ENCODE results near the gene CYP2J2. TPM values are rescaled to one million over a fixed set of nuclear protein-coding genes. Genes with fewer than 3 reads are reported as not detected.

The CYP2J2 gene
- total RNA-seq, 1 donor from 2014 or later = 20.4 TPM

DNA sequence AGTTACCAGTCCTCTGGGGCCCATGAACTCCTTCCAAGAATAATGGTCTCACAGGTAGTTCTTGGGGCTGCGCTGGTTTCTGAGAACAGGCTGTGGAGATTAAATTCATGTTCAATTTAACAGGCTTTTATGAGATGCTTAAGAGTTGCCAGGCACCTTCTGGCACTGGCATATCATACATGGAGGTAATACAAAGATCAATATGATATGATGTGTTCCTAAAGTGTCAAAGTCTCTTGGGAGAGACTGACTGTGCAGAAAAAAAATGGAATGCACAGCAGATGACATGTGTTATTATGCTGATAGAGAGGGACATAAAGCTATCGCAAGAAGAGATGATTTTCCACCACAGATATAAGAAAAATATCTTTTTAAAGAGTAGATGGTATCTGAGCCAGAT lies 6.8 kb downstream of the CYP2J2 start:
- no peak for DNase-seq (ENCODE audit: low spot score)

DNA sequence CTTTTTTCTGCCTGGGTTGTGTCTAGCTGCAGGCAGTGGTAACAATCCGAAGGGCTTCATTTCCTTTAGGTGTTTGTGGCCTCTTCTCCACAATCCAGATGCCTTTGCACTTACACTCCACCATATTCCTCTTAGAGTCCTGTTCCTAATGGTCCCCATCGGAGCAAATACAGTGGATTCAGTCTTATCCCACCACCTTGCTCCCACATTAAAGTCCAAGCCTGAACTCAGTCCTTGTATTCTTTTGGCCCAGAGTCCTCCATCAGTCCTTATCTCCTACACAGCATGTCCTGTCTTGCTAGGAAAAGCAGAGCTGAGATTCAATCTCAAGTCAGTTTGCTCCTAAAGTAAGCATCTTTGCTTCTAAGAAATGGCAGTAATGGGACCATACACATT lies 8.8 kb downstream of the CYP2J2 start:
- DNase-seq (ENCODE audit: low spot score) = no peak

DNA sequence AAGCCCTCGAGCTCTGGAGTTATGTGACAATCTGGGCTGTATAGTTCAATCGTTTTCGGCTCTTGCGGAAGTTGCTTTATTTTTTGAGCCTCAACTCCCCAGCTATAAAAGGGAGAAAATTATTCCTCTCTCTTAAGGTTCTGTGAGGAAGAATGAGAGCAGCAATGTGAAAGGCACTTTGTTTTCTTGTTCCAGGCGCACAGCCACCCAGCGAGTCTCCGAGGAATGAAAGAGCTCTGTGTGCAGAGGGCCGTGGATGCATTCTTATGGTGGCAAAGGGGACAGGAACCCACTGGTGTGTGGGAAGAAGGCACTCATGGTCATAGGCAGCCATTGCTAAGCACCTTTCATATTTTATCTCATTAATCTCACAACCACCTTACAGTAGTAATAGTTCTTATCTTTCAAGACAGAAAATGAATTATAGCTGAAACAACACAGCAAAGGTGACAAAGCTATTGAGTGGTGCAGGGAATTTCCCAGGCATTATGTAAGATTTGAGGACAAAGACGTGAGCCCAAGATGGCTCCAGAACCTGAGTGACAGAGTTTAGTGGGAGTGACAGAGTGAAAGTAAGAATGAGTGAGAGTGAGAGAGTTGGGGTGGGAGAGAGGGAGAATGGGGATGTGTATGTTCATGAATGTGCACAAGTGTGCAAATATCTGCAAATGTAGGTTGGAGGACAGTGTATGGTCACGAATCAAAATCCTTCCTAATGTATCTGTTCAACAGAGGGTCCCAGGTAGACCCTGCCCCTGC lies 9.4 kb downstream of the CYP2J2 start:
- DNase-seq (ENCODE audit: low spot score) = no peak

DNA sequence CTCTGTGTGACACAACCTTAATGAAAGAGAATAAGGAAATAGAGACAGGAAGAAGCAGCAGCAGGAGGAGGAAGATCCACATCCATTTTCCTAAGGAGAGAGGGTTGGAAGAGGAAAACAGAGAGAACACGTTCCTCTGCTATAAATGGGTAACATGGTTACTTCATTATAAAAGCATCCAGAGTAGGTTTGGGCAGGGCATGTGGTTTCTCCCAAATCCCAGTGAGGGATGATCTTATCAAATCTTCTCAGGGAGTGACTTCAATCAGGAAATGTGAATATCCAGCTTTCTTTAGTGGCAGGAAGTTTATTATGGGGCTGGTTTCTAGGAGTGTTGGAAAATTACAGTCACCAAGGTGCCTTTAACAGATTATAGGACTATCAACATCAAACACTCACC lies 11.1 kb downstream of the CYP2J2 start:
- no peak for DNase-seq (ENCODE audit: low spot score)

DNA sequence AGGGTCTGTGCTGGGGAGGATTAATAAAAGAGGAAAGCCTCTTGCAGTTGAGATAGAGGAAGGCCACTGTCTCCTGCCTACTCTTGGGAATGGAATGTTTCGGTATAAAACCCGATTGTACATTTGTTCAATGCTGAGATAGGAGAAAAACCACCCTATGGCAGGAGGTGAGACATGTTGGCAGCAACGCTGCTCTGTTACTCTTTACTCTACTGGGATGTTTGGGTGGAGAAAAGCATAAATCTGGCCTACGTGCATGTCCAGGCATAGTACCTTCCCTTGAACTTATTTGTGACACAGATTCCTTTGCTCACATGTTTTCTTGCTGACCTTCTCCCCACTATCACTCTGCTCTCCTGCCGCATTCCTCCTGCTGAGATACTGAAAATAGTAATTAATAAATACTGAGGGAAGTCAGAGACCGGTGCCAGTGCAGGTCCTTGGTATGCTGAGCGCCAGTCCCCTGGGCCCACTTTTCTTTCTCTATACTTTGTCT lies 11.7 kb downstream of the CYP2J2 start:
- peak; percentile 58 for DNase-seq (ENCODE audit: low spot score)

DNA sequence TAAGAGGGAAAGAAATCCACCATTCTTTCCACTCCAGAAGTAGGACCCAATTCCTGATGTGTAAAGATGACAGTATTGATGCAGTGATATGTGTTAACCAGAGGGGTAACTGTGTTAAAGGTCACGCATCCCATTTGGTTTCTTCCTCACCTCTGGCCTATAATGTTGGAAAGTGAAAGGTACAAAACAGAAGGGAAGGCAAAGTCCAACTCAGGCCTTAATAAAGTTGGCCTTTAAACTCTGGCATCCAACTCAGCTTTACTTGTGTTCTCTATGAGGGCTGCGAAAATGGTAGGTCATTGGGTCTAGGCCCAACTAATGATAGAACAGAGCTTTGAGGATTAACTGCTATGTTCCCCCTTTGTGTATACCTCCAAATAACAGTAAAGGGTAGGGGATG lies 17.9 kb downstream of the CYP2J2 start:
- no peak for DNase-seq (ENCODE audit: low spot score)

DNA sequence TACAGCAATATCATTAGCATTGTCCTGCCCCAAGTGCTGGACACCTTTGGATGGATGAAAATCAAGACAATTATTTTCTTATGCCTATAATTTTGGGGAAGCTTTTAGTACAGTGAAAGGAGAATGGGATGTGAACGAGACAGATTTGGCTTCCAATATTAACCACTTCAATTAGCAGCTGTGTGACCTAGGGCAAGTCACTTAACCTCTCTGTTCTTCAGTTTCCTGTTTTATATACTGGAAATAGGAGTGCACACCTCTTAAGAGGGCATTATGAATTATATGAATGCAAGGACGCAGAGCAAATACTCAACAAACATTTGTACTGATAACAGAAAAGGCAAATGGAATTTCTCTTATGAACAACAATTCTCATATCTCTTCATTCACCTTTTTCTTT lies 18.5 kb downstream of the CYP2J2 start:
- DNase-seq (ENCODE audit: low spot score) = no peak

DNA sequence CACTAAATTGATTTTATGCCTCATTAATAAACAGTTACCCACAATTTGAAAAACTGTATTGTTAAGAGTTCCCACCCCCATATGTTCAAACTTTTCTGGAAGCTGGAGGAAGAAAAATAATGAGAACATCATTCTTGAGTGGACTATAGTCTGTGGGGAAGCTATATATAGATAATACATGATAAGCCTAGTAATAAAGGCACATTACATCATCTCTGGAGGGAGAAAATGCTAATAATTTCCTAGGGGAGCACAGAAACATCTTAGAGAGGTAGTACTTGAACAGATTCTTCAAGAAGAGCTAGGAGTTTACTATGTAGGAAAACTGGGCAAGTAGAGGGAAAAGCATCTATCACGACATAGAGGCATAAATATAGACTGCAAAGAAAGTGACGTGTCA lies 19.6 kb downstream of the CYP2J2 start:
- no peak for DNase-seq (ENCODE audit: low spot score)

DNA sequence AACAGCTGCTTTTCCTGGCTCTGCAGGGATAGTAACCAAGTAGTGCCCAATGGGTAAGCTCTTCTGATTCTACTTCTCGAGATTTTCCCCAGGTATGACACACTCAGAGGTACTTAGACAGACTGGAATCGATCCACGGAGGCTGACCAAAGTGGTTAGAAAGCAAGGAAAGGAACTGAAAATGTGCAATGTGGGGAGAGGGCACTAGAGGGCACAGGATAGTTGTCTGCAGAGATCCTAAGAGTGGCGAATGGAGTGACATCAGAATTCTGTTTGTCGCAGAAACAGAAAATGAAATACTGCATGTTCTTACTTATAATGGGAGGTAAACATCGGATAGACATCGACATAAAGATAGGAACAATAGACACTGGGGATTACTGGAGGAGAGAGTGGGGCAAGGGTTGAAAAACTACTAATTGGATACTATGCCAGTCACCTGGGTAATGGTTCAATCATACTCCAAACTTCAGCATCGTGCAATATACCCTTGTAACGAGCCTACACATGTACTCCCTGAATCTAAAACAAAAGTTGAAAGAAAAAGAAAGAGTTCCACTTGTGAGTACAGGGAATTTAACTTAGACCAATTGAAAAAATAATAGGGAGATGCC lies 23.3 kb downstream of the CYP2J2 start:
- no peak for DNase-seq (ENCODE audit: low spot score)

DNA sequence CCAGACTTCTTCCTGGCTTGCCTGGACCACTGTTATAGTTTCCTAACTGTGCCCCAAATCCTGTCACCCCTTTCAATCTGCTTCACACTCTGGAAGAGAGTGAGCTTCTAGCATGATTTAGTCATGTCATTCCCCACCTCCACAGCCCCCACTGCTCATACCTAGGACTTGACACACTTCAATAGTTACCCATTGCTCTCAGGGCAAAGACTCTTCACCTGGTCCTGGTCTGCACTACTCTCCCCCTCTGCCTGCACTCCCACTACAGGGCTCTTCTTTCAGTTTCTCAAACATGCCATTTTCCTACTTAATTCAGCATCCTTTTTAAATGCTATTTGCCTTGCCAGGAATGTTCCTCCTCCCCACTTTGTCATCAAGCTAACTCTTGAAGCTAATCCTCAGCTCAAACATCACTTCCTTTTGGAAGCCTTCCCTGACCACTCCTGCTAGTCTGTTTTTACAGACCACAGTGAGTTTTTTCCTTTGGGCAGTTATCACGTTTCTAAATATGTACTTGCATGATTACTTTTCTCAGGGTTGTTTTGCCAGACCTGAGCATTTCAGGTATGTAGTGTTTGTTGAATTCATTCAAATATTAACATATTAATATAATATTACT lies 24.7 kb downstream of the CYP2J2 start:
- DNase-seq (ENCODE audit: low spot score) = no peak

DNA sequence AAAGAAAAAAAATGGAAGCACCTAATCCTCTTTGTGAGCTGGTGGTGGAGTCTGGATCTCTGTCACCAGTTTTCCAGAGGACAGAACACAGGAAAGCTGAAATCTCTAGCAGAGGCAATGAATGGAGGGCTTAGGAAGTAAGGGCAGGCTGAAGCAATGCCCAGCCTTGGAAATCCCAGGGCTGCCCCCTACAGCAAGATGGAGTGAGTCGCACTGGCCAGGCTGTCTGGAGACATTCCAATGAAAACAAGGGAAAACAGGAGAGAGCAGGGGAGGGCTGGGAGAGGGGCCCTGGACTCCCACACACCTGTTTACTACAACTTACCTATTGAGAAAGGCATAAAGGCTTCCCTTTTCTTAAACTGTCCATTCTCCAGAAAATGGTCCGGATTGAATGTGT lies 25.9 kb downstream of the CYP2J2 start:
- no peak for DNase-seq (ENCODE audit: low spot score)

DNA sequence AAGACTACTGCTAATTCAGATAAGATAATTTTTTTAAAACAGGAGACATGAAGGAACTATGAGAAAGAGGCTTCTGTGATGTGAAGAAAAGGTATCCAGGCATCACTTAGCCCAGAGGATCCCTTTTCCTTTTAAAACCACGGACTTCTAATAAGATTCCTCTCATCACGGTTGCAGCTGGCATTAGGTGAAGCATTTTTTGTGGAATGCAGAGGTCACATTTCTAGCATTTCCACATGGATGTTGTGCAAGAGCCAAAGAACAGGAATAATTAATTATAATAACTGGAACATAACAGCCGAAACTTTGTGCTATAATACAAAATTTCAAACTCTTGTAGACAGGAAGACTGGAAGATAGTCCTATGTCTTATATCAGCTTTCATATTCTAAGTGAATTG lies 27.6 kb downstream of the CYP2J2 start:
- no peak for DNase-seq (ENCODE audit: low spot score)

DNA sequence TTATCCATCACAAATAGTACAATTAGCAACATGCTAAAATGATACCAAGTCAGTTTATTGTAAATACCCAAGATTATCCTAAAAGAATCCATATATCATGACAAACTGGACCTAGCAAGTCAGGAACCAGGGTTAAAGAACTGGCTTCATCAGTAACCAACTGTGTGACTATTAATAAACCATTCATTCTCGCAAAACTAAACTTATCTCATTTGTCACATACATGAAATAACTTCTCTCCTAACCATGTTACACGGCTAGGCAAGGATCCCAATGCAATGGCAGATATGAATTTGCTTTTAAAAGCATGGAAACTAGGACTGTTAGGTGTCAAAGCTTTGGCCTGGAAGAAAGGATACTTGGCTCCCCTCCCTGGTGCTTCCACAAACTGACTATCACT lies 29.4 kb downstream of the CYP2J2 start:
- no peak for DNase-seq (ENCODE audit: low spot score)

DNA sequence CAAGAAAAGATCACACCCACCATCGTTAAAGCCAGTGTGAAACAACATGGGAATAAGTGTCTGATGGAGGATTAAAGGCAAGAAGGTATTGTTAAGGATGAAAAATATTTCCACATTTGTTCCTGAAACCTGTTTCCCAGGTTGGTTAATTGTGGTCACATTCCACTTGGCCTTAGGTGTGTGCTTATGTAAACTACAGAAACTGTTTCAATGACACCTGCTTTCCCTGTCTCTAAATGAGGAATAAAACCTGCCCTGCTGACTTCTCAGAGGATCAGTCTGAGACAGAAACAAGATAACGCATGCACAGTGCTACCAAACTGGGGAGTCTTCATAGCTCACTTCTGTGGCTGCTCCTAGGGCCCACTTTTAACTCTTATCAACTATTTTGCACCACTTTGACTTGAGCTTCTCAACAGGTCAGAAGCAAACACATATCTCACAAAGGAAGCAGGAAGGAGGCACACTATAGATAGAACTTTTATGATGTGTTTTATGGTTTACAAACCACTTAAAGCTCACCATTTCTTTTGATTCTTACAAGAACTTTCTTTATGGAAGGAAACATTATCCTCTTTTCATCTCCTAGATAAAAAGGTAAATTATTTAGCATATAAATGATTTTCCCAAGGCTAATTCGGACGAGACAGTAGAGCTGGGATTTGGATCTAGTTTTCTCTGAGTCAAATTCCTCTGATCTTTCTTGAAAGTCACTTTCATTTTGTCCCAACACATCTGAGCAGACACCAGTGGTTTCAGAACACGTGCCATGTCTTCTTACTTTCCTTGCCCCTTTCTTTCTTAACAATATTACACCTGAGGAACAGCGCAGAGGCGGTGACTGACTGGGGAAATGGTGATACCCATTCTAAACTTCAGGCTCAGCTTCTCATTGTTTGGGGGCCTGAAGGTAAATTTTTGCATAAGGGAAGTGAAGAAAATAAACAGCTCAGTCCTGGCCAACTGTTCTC lies 33.4 kb downstream of the CYP2J2 start:
- DNase-seq (ENCODE audit: low spot score) = no peak

DNA sequence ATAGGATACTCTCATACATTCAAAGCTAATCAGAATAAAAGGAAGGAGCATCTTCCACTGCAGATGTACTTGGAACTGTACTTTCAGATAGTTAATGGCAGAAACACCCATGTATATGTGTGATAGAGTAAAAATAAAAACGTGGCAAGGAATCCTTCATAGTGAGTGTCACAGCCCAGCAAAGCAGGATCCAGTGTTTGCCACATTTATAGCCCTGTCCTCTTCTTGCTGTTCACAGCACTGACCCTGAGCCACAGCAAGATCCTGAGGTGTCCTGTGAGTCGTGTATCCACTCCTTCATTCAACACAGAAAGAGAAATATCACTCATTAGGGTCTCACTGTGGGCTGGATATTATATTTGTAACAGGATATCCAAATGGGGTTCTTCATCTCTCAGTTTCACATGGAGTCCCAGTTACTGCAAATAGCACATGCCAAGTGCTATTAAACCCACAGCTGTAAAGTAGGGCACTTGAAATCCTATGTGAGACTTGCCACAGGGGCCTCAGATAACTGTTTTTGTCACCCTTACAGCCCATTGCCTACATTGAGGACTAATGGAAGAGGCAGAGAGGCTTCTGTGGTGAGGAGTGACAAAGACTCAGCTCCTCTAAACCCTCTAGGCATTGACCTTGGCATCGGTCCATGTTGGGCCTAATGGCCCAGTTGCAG lies 41.3 kb downstream of the CYP2J2 start:
- no peak for DNase-seq (ENCODE audit: low spot score)

DNA sequence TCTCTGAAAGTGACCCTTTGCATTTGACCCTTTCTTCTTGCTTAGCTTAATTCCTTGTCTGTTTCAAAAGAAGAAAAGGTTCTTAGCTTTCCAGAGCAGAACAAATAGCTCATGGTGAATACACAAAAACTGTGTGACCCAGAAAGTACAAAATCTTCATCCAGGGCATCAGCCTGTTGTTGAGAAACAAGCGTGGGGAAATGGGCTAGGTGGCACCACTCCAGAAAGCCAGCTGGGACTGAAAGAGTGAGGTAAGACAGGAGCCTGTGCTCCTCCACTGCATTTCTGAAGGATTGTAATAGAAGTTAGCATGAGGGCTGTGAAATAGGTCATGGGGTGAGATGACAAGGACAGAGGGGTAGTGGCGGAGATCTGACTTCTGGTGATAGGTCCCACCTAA lies 45.8 kb downstream of the CYP2J2 start:
- no peak for DNase-seq (ENCODE audit: low spot score)

DNA sequence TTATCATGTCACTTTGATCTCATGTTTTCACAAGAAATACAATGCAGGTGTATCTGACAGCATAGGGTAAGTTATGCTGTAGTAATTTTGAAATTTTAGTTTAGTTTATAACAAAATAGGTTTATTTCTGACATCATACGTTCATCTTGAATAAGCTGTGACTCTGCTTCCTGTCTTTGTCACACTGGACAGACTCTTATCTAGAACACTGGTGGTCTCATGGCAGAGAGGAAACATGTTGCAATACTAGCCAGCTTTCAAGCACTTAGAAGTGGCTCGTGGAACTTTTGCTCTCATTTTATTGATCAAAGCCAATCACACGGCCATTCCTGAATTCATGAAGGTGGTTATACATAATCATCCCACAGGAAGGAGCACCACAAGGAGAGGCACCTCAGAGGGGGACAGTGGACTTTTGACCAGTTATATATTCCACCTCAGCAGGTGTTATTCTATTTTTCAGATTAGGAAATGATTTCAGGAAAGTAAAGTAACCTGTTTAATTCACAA lies 46.5 kb downstream of the CYP2J2 start:
- no peak for DNase-seq (ENCODE audit: low spot score)

DNA sequence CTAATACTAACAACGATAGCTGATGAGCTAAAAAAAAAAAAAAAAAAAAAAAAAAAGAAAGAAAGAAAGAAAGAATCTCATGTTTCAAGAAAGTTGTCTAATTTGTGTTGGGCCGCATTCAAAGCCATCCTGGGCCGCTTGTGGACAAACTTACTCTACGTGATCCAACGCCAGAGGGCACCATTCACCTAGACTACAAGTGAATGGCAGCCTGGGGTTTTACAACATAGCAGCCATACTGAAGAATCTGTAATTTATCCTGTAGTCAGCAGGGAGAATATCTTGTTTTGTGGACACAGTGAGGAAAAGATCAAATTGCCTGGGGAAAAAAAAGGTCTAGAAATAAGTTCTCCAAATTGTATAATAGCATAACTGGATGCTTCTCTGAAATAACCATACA lies 47.0 kb downstream of the CYP2J2 start:
- peak; percentile 74 for DNase-seq (ENCODE audit: low spot score)

DNA sequence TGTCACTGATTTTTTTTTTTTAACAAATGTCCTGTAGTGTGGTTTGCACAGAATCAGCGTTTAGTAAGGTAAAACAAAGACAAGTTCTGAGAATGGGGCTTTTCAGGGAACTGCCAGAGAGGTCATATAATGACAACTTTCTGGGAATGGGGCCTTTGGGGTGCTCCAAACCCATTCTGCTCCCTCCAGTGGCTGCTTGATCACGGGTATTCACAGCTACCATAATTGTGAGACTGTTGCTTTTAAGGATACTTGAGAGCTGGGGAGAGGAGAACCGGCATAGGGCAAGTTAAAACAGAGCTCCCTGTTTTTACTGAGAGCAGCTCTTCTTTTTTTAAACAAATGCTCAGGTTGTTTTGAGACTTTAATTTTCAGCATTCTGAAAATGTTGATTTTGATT lies 48.2 kb downstream of the CYP2J2 start:
- no peak for DNase-seq (ENCODE audit: low spot score)

DNA sequence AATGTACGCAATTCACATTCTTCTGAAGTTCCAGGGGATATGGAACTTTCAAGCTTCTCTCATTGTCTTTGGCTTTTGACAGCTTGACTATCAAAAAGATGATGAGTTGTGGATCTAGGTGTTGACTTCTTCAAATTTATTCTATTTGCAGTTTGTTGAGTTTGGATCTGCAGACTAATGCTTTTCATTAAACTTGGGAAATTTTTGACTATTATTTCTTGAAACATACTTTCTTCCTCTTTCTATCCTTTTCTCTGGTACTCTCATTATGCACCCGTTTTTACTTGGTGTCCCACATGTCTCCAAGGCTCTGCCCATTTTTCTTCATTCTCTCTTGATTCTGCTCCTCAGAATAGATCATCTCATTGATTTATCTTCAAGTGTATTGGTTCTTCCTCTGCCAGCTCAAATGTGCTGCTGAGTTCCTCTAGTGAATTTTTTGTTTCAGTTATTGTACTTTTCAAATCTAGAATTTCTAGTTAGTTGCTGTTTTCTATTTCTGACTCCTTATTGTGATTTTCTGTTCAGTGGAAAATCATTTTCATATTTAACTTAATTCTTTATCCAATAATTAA lies 49.4 kb downstream of the CYP2J2 start:
- DNase-seq (ENCODE audit: low spot score) = no peak

DNA sequence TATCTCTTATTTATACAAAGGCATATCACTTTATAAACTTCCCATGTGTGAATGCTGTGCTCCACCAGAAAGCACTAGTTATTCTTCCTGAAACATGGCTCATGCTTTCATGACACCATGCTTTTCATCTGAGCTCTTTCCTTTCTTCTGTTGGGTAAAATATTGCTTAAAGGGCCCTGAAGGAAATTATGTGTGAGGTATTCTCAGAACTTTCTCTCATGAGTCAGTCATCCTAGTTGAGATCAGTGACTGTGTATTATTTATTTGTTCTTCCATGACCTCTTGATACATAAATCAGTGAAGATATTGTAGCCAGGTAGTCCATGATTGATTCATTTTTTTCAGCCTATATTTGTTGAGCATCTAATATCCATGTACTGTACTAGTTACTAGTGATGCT lies 54.8 kb downstream of the CYP2J2 start:
- no peak for DNase-seq (ENCODE audit: low spot score)
